Measurements from ENCODE around the gene EXOC3L2.

EXOC3L2 gene

DNA sequence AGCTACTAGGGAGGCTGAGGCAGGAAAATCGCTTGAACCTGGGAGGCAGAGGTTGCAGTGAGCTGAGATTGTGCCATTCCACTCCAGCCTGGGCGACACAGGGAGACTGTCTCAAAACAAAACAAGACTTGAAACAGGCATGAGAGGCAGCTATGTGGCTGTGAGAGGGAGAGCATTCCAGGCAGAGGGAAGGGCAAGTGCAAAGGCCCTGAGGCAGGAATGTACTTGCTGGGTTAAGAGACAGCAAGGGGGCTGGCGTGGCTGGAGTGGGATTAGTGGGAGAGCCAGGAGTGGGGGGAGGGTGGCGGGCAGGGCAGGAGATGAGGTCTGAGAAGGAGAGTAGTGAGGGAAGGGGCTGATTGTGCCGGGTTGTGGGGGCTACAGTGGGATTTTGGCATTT is 21.3 kb downstream of the EXOC3L2 start:
- H3K4me3 ChIP-seq (ENCODE audit: low read depth, low read length) = no peak overlapping the region

- H3K4me3 ChIP-seq (ENCODE audit: low read depth, low read length) = no peak overlapping the region
Measured at GRCh38 chr19:45222724-45223123, 22.5 kb downstream of the EXOC3L2 start.

DNA sequence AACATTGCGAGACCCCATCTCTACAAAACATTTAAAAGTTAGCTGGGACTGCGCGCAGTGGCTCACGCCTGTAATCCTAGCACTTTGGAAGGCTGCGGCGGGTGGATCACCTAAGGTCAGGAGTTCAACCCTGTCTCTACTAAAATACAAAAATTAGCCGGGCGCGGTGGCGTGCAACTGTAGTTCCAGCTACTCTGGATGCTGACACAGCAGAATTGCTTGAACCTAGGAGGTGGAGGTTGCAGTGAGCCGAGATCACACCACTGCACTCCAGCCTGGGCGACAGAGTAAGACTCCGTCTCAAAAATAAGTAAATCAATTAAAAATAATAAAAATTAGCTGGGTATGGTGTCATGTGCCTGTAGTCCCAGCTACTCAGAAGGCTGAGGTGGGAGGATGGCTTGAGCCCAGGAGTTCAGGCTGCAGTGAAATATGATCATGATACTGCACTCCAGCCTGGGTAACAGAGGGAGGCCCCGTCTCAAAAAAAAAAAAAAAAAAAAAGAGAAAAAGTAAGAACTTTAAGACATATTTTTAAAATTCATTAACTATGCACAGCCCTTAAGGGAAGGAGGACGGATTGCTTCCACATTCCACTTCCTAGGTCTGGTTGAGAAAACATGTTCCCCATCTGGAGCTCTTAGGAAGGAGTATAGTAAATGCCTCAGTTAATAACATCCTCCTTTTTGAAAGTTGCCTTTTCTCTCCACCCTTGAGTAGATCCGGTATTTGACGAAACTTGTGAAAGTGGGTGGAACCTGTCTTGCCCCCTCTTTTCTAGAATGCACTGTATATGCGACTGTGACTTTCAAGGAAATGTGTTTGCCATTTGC is 26.1 kb downstream of the EXOC3L2 start:
- no peak overlapping the region for H3K4me3 ChIP-seq (ENCODE audit: low read depth, low read length)

DNA sequence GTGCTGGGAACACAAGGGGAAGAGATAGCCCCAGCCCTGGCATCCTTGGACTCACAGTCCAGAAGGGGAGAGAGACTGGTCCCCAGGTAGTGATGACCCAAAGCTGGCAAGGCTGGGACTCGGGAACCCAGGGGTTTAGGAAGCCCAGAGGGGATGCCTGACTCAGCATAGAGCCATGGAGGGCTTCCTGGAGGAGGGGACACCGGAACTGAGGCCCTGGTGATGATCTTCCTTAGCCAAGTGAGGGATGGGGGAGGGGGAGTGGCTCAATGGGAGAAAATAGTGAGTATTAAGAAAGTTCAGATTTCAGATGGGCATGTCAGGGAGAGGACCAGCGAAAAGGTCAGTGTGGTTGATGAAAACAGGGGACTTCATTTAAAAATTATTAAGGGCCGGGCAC is 26.8 kb downstream of the EXOC3L2 start:
- no peak overlapping the region for H3K4me3 ChIP-seq (ENCODE audit: low read depth, low read length)

GRCh38 chr19:45217957-45218334 is 27.3 kb downstream of the EXOC3L2 start:
- H3K4me3 ChIP-seq (ENCODE audit: low read depth, low read length) = peak overlapping the region; percentile 35

GRCh38 chr19:45217193-45217956 is 27.8 kb downstream of the EXOC3L2 start:
- H3K4me3 ChIP-seq (ENCODE audit: low read depth, low read length) = peak overlapping the region; percentile 35

GRCh38 chr19:45216667-45217066 is 28.5 kb downstream of the EXOC3L2 start:
- no peak overlapping the region for H3K4me3 ChIP-seq (ENCODE audit: low read depth, low read length)

DNA sequence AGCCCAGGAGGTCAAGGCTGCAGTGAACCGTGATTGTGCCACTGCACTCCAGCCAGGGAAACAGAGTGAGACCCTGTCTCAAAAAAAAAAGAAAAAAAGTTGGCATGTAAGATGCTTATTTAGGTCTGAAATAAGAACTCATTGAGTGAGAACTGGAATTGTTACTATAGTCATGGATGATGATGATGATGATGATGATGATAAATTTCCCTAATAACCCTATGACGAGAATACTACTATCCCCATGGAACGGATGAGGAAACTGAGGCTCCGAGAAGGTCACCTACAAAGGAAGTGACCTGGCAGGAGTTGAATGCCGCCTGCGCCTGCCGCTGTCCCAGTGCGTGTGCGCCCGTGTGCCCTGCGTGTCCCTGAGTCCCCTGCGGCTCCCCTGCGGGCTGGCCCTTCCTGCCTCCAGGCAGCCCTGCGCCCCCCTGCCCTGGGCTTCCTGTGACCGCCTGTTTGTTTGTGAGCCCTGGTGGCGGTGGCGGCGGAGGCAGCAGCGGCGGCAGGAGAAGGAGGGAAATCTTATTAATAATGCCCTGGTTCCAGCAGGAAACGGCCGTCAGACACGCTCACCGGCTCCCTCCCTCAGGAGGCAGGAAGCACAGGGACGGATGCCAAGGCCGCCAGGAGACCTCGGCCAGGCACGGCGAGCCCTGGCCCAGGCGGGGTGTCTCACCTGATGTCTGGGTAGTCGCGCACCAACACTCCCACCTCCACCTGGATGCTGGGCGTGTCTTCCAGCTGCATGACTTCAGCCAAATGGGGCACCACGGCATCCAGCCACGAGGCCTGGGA is 29.6 kb downstream of the EXOC3L2 start:
- peak overlapping the region; percentile 24 for H3K4me3 ChIP-seq (ENCODE audit: low read depth, low read length)

DNA sequence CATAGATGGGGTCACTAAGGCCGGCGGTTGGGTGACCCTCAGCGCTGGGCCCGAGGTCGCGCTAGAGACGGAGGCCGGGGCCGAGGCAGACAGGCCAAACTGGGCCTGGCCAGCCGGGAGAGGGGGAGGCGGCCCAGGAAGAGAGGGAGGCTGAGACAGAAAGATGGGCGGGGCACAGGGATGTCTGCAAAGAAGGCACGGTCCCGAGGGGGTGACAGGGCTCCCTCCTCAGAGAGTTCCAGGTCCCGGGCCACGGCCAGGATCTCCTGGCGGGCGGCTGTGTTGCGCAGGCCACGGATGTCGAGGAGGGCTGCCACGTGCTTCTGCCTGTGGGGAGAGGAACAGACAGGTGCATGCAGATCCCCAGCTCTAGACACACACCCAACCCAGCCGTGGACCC is 32.2 kb downstream of the EXOC3L2 start:
- no peak overlapping the region for H3K4me3 ChIP-seq (ENCODE audit: low read depth, low read length)

DNA sequence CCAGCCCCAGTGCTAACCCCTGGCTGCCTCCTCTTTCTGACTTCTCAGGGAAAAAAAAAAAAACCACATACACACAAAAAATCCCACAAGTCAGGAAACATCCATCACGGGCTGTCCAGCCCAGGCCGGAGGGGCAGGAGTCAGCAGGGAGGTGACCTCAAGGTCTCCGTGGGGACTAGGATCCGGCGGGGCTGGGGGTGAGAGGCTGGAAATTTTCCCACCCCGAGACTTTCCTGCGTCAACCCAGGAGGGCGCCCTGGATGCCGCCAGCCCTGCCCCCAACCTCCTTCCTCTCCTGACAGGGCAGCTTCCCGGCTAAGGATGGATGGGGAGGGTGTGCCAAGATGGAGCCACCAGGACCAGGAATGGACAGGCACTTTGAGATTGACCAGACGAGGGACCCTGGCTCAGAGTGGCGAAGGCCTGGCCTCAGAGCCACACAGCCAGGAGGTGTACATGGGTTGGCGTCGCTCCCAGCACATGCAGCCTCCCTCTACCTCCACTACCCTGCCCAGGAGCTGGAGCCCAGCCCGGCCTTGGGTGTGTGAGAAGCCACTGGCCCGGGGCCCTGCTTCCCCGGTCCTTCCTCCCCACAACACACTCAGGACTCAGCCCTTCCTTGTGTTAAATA is 33.3 kb downstream of the EXOC3L2 start:
- H3K4me3 ChIP-seq (ENCODE audit: low read depth, low read length) = no peak overlapping the region

GRCh38 chr19:45206328-45206727 is 38.9 kb downstream of the EXOC3L2 start:
- H3K4me3 ChIP-seq (ENCODE audit: low read depth, low read length) = no peak overlapping the region

DNA sequence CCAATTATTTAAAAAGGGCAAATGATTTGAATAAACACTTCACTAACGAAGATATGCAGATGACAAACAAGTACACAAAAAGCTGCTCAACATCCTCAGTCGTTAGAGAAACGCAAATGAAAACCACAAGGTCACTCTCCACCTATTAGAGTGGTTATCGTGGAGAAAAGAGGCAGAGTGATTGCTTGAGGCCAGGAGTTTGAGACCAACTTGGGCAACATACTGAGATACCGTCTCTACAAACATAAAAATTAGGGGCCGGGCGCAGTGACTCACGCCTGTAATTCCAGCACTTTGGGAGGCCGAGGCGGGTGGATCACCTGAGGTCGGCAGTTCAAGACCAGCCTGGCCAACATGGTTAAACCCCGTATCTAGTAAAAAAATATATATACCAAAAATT is 39.4 kb downstream of the EXOC3L2 start:
- no peak overlapping the region for H3K4me3 ChIP-seq (ENCODE audit: low read depth, low read length)

- H3K4me3 ChIP-seq (ENCODE audit: low read depth, low read length) = no peak overlapping the region
Measured at GRCh38 chr19:45202637-45203036, 42.6 kb downstream of the EXOC3L2 start.

GRCh38 chr19:45200568-45200967 is 44.6 kb downstream of the EXOC3L2 start:
- H3K4me3 ChIP-seq (ENCODE audit: low read depth, low read length) = no peak overlapping the region

DNA sequence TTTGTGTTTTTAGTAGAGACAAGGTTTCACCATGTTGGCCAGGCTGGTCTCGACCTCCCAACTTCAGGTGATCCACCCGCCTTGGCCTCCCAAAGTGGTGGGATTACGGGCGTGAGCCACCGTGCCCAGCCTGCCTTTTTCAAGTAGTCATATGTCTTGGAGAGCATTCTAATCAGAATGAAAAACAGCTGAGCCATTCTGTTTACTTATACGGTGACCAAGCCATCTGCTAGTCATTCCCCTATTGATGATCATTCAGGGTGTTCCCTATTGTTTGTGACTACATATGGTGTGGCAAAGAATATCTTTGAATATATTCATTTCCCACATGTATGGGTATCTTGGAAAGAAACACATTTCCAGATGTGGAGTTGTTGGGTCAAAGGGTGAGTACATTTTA is 49.4 kb downstream of the EXOC3L2 start:
- no peak overlapping the region for H3K4me3 ChIP-seq (ENCODE audit: low read depth, low read length)

- no peak overlapping the region for H3K4me3 ChIP-seq (ENCODE audit: low read depth, low read length)
Measured at GRCh38 chr19:45191375-45191774, 53.8 kb downstream of the EXOC3L2 start.

GRCh38 chr19:45189971-45190370 is 55.2 kb downstream of the EXOC3L2 start:
- H3K4me3 ChIP-seq (ENCODE audit: low read depth, low read length) = no peak overlapping the region

DNA sequence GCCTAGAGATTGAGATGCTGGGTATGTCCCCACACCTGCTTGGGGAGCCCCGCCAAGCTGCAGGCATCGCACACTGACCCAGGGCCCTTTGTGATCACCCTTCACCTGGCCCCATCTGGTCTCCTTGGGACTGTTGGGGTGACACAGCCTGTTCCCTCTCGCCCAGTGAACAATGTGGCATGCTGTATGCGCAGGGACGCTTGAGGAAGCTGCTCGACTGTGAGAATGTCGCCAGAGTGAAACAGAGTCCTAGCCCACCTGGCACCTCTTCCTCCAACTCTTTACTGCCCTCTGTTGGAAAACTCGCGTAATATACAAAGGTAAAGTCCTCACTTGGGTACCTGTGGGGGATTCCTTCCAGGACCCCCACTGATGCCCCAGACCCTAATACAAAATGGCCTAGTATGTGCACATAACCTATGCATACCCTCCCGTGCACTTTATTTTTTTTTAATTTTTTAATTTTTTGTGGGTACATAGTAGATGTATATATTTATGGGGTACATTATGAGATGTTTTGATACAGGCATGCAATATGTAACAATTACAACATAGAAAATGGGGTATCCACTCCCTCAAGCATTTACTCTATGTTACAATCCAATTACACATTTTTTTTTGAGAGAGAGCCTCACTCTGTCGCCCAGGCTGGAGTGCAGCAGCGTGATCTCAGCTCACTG is 57.6 kb downstream of the EXOC3L2 start:
- no peak overlapping the region for H3K4me3 ChIP-seq (ENCODE audit: low read depth, low read length)

GRCh38 chr19:45186509-45187334 is 58.5 kb downstream of the EXOC3L2 start:
- H3K4me3 ChIP-seq (ENCODE audit: low read depth, low read length) = no peak overlapping the region

- H3K4me3 ChIP-seq (ENCODE audit: low read depth, low read length) = no peak overlapping the region
Measured at GRCh38 chr19:45184115-45184514, 61.1 kb downstream of the EXOC3L2 start.
